ENCODE data around the gene TMEM63B. TPM values are rescaled to one million over a fixed set of nuclear protein-coding genes. Genes with fewer than 3 reads are reported as not detected.
"Not testable (repeated sequence)": the region's sequence is repeated elsewhere in the genome, so short reads cannot be mapped to it uniquely, and the experiment has no call there.

The TMEM63B gene
- total RNA-seq, 4 donors from 2014 or later, result 11.3 to 32.0 (median 23.9) TPM

DNA sequence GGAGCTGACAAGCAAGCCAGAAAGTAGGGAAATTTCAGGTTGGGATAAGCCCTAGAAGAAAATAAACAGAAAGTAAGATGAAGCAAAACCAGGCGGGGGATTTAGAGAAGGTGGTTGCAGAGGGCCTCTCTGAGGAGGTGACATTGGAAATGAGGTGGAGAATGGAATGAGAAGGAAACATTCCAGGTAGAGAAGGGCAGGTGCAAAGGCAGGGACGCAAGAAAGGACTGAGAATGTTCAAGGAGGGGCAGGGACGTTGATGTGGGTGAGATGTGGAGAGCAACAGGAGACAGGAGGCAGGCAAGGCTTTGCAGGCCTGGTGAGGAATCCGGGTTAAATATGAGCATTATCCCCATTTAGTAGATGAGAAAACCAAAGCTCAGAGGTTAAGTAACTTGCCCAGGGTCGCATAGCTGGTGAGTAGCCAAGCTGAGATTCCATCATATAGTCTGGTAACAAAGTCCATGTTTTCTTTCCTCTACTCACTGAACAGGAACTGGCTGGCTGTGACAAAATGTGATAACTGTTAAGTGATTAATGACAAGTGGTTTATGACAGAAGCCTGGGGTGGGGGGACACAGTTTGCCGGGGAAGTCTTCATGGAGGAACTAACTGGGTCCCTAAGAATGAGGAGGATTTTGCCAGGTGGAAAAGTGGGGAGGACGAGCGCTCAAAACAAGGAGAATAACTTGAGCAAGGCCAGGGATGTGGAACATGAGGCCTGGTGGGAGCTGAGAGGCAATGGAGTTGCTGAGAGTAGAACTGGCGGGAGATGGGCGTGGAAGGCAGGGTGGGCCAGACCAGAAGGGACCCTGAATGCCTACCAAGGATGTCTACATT lies 32.7 kb upstream of the TMEM63B start:
- WGBS, 2 donors (ENCODE audit: low coverage in 1 of 2), result 73 to 76% methylated on average over 5 to 10 of the region's 10 CpGs
- Histone ChIP-seq H3K4me3 (no peak overlapping the region), H3K9me3 (no peaks in the 10 kb centered on the region), H3K27ac (no peak overlapping the region), H3K36me3 (peaks cover 0 to 11% of the 10 kb centered on the region in 2 donors), H3K27me3 (no peaks in the 10 kb centered on the region), H3K4me1 (no peaks in the 10 kb centered on the region)
- TF ChIP-seq POLR2A (IDR thresholded peaks at IDR 0.05) (no peak), POLR2AphosphoS5 (IDR thresholded peaks at IDR 0.05) (no peak), EP300 (IDR thresholded peaks at IDR 0.05) (no peak)
- TF ChIP-seq, protein P1, sequence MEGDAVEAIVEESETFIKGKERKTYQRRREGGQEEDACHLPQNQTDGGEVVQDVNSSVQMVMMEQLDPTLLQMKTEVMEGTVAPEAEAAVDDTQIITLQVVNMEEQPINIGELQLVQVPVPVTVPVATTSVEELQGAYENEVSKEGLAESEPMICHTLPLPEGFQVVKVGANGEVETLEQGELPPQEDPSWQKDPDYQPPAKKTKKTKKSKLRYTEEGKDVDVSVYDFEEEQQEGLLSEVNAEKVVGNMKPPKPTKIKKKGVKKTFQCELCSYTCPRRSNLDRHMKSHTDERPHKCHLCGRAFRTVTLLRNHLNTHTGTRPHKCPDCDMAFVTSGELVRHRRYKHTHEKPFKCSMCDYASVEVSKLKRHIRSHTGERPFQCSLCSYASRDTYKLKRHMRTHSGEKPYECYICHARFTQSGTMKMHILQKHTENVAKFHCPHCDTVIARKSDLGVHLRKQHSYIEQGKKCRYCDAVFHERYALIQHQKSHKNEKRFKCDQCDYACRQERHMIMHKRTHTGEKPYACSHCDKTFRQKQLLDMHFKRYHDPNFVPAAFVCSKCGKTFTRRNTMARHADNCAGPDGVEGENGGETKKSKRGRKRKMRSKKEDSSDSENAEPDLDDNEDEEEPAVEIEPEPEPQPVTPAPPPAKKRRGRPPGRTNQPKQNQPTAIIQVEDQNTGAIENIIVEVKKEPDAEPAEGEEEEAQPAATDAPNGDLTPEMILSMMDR (IDR thresholded peaks at IDR 0.05), result no peak
- no peak for ATAC-seq

DNA sequence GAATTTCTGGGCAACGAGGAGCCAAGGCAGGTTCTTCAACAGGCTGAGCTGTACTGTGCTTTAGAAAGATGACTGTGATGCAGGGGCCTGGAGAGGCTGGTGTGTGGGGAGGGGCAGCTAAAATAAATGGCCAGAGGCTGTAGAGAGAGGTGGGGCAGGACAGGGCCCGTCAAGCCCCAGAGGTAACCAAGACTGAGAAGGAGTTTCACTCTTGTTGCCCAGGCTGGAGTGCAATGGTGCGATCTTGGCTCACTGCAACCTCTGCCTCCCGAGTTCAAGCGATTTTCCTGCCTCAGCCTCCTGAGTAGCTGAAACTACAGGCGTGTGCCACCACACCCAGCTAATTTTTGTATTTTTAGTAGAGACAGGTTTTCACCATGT lies 32.1 kb upstream of the TMEM63B start:
- WGBS, 2 donors (ENCODE audit: low coverage in 1 of 2), result 71 to 94% methylated on average over 3 to 6 of the region's 6 CpGs
- ATAC-seq, H3K27ac ChIP-seq, H3K27me3 ChIP-seq, H3K4me1 ChIP-seq, H3K4me3 ChIP-seq, H3K9me3 ChIP-seq: not testable (repeated sequence)
- H3K36me3 ChIP-seq, result peaks cover 0 to 17% of the 10 kb centered on the region in 2 donors

DNA sequence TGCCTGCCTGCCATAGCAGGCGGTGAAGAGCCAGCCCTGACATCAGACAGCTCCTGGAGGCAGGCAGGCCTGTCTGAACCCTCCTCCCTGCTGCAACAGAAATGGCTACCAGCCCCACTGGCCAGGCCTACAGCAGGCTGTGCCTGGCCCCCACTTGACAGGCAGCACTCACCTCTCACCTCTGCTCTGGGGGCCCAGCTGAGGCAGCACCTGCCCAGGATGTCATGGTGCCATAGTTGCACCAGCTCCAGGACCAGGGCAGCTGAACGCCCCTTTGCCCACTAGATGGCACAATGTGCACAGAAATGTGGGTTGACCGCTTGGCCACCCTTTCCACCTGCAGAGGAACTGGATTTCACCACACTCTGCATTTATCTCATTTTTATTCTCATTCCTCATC lies 30.7 kb upstream of the TMEM63B start:
- TF ChIP-seq, protein P1 (IDR thresholded peaks at IDR 0.05), result peak in 3 of 4 experiments; percentile 80 to 86 (median 85)
- TF ChIP-seq POLR2A (IDR thresholded peaks at IDR 0.05), result no peak
- Histone ChIP-seq H3K36me3 (peaks cover 0 to 24% of the 10 kb centered on the region in 2 donors), H3K4me3 (no peak overlapping the region), H3K9me3 (no peaks in the 10 kb centered on the region), H3K4me1 (no peaks in the 10 kb centered on the region), H3K27ac (no peak overlapping the region), H3K27me3 (no peaks in the 10 kb centered on the region)
- 0 to 20% methylated on average over 1 of the region's 3 CpGs for WGBS, 2 donors (ENCODE audit: low coverage in 1 of 2)
- peak; percentile 82 for ATAC-seq

DNA sequence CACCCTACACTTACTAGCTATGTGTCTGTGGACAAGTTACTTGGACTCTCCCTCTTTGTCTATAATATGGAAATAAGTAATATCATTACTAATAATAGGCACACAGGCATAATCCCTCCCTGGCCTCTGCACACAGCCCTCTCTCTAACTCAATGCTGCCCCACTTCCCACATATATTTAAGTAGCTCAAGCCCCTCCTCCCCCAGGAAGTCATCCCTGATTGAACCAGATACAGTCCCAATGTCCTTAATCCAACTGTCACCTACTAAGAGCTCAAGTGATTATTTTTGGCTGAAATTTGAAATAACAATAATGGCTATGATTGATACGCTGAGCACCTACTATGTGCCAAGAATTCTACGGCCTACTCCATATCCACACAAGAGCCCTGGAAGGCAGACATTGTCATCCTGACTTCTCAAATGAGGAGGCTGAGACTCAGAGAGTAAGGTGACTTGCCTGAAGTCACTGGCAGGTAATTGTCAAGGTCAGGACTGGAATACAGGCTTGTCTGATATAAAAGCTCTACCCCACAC lies 29.5 kb upstream of the TMEM63B start:
- H3K9me3 ChIP-seq, result no peaks in the 10 kb centered on the region
- ATAC-seq, result no peak
- peaks cover 0 to 24% of the 10 kb centered on the region in 2 donors for H3K36me3 ChIP-seq
- TF ChIP-seq POLR2A (IDR thresholded peaks at IDR 0.05) (no peak), POLR2AphosphoS5 (IDR thresholded peaks at IDR 0.05) (no peak)
- TF ChIP-seq, protein P1 (IDR thresholded peaks at IDR 0.05), result no peak
- H3K27ac ChIP-seq, result no peak overlapping the region
- H3K4me3 ChIP-seq, result no peak overlapping the region
- no peaks in the 10 kb centered on the region for H3K4me1 ChIP-seq
- WGBS, 2 donors (ENCODE audit: low coverage in 1 of 2), result 83 to 85% methylated on average over 2 of the region's 2 CpGs
- no peaks in the 10 kb centered on the region for H3K27me3 ChIP-seq

DNA sequence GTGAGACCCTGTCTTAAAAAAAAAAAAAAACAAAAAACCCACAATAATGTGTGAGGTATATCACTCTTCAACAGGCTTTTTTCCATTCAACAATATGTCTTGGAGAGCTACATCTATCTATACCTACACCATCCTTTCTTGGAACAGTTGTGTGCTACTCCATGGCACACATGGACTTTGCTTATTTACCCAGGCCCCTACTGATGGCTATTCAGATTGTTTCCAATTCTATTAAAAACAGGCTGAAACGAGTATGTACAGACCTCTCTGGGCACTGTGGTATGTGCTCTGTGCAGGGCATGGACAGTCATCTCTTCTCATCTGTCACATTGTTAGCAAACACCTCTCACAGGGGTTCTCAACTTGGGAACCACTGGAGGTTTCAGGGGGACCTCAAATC lies 28.2 kb upstream of the TMEM63B start:
- Histone ChIP-seq H3K36me3 (peaks cover 0 to 29% of the 10 kb centered on the region in 2 donors), H3K9me3 (no peaks in the 10 kb centered on the region), H3K27ac (no peak overlapping the region), H3K27me3 (no peaks in the 10 kb centered on the region), H3K4me1 (peaks cover 0 to 7% (median under 1%) of the 10 kb centered on the region in 3 donors), H3K4me3 (no peak overlapping the region)
- no peak for ATAC-seq
- 20% methylated on average over 1 of the region's 1 CpG; no CpG with 5 or more reads in 1 of the 2 donors for WGBS, 2 donors (ENCODE audit: low coverage in 1 of 2)
- TF ChIP-seq, protein P1 (IDR thresholded peaks at IDR 0.05), result no peak
- TF ChIP-seq POLR2A (IDR thresholded peaks at IDR 0.05) (no peak), POLR2AphosphoS5 (IDR thresholded peaks at IDR 0.05) (no peak), EP300 (IDR thresholded peaks at IDR 0.05) (no peak)
